ENCODE measurements around the gene EID3. TPM values are rescaled to one million over a fixed set of nuclear protein-coding genes. Genes with fewer than 3 reads are reported as not detected.
A peak's percentile ranks its signal among the peaks of the same experiment; 100 is the strongest.

Gene EID3
- total and polyA plus RNA-seq, 9 of the 15 experiments (the other 6 are each of a cell fraction or from before 2014, with no cell fraction given), result 0.07 to 3.5 (median 0.42) TPM

- H3K4me2 ChIP-seq (ENCODE audit: insufficient read depth, low read length), result peak overlapping the region; percentile 40
- POLR2A ChIA-PET, result interaction anchor here (0.7 to 5.4 kb wide), 4 partner anchors 11 to 90 kb away, joined by 3 to 60 read pairs (median 5); partner anchors contain the start of gene EID3
- 53% methylated on average over 8 of the region's 8 CpGs for WGBS (ENCODE audit: insufficient coverage, low coverage, missing lambda C conversion rate)
- no peak overlapping the region for H3K27ac ChIP-seq (ENCODE audit: extremely low read depth, low read depth, low read length)
- TF ChIP-seq YBX1 (IDR thresholded peaks at IDR 0.05) (no peak), MTA3 (IDR thresholded peaks at IDR 0.05; ENCODE audit: borderline replicate concordance) (no peak), ZNF586 (CRISPR knock-in tag; conservative IDR thresholded peaks at IDR 0.05) (no peak), FOS (IDR thresholded peaks at IDR 0.05; ENCODE audit: extremely low read depth, insufficient read length) (no peak), ATF1 (CRISPR knock-in tag; IDR thresholded peaks at IDR 0.05) (no peak), ATF1 (tag; IDR thresholded peaks at IDR 0.05) (no peak)
- TF ChIP-seq, protein P1, sequence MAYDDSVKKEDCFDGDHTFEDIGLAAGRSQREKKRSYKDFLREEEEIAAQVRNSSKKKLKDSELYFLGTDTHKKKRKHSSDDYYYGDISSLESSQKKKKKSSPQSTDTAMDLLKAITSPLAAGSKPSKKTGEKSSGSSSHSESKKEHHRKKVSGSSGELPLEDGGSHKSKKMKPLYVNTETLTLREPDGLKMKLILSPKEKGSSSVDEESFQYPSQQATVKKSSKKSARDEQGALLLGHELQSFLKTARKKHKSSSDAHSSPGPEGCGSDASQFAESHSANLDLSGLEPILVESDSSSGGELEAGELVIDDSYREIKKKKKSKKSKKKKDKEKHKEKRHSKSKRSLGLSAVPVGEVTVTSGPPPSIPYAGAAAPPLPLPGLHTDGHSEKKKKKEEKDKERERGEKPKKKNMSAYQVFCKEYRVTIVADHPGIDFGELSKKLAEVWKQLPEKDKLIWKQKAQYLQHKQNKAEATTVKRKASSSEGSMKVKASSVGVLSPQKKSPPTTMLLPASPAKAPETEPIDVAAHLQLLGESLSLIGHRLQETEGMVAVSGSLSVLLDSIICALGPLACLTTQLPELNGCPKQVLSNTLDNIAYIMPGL (CRISPR knock-in tag; IDR thresholded peaks at IDR 0.05), result no peak
- no peak overlapping the region for H3K4me3 ChIP-seq
- peak overlapping the region; percentile 76 for H2AFZ ChIP-seq (ENCODE audit: low read depth, low read length)
- ATAC-seq (peak; percentile 65), FAIRE-seq (no peak), DNase-seq (ENCODE audit: extremely low read depth in 1 of 4, low spot score in 3 of 4) (no peak)
- no peaks in the 10 kb centered on the region for H3K9me3 ChIP-seq (replicated peaks; ENCODE audit: control insufficient read depth, insufficient read depth, low read depth, low read length)
- in situ Hi-C loops (cut with MboI), result no loop called here
- no peaks in the 10 kb centered on the region for H3K79me2 ChIP-seq (ENCODE audit: control insufficient read depth, insufficient read depth, low read length)
- intact Hi-C loops (cut with micrococcal nuclease), result no loop called here
- peak overlapping the region in 1 of 2 experiments; percentile 23; a peak in 2 of 4 replicates for H3K9ac ChIP-seq (ENCODE audit: insufficient read depth in 1 of 2, low read depth in 2 of 2, low read length in 2 of 2)
- CTCF ChIA-PET (ENCODE audit: low intra/inter-chr PET ratio), result no interaction called here
- H3K4me1 ChIP-seq (replicated peaks in 1 of 2; ENCODE audit: control insufficient read depth in 2 of 2, insufficient read depth in 2 of 2, low read length in 2 of 2), result peaks cover 5 to 13% of the 10 kb centered on the region in 2 experiments; a peak in 3 of 5 replicates
- no TSS peak for BruUV-seq (replicated peaks)
- no peaks in the 10 kb centered on the region for H3K27me3 ChIP-seq (ENCODE audit: control insufficient read depth in 2 of 2, insufficient read depth in 2 of 2, low read length in 2 of 2)
- H4K20me1 ChIP-seq (replicated peaks; ENCODE audit: control insufficient read depth, insufficient read depth, low read length), result no peaks in the 10 kb centered on the region
- H3K36me3 ChIP-seq (ENCODE audit: control insufficient read depth, insufficient read depth, low read length), result no peaks in the 10 kb centered on the region
- H3K9me1 ChIP-seq (ENCODE audit: control insufficient read depth, insufficient read depth, low read length), result no peaks in the 10 kb centered on the region
Observed at GRCh38 chr12:104276273-104277131, 27.0 kb upstream of the EID3 start.
